Calu3 (cell line): ENCODE measurements around the gene NEUROD2. TPM values are rescaled to one million over a fixed set of nuclear protein-coding genes. Genes with fewer than 3 reads are reported as not detected.

Experiments used
- BruUV-seq: library from RNA; stranded (reverse); fragments of 400-500 nt; replicated peaks from 2 replicates; lab custom pipeline; 2021; lab: Mats Ljungman, UMichigan
- CTCF ChIA-PET: fragments of 300-600 bp; sonication (Branson Sonifier 250); formaldehyde crosslinking; loops from one replicate; lab custom pipeline; 2022; ENCODE audit warnings: antibody characterized with exemption; lab: Charles Lee
- DNase-seq: peaks from one replicate; pipeline ENCODE4 v3.0.0; 2022
- H3K27ac Mint-ChIP-seq: one replicate; pipeline ENCODE4 v1.8.0; 2022; ENCODE audit warnings: mixed read lengths; ENCODE audit not compliant: unreplicated experiment
- H3K27me3 Mint-ChIP-seq: one replicate; pipeline ENCODE4 v1.8.0; 2022; ENCODE audit warnings: mixed read lengths; ENCODE audit not compliant: unreplicated experiment
- H3K36me3 Mint-ChIP-seq: one replicate; pipeline ENCODE4 v1.8.0; 2022; ENCODE audit warnings: mild to moderate bottlenecking, moderate library complexity, mixed read lengths; ENCODE audit not compliant: insufficient read depth, unreplicated experiment
- H3K4me1 Mint-ChIP-seq: one replicate; pipeline ENCODE4 v1.8.0; 2022; ENCODE audit warnings: mild to moderate bottlenecking, low read depth, mixed read lengths; ENCODE audit not compliant: unreplicated experiment
- H3K4me3 Mint-ChIP-seq: one replicate; pipeline ENCODE4 v1.8.0; 2022; ENCODE audit warnings: mild to moderate bottlenecking, low read depth, moderate library complexity, mixed read lengths; ENCODE audit not compliant: unreplicated experiment
- H3K9me3 Mint-ChIP-seq: one replicate; pipeline ENCODE4 v1.8.0; 2022; ENCODE audit warnings: low read depth, mixed read lengths; ENCODE audit not compliant: unreplicated experiment
- intact Hi-C: fragments of 100-400 bp; cut with micrococcal nuclease; formaldehyde crosslinking; loops from one replicate; pipeline ENCODE4 v1.10.0; 2022; ENCODE audit not compliant: unreplicated experiment
- total RNA-seq: library from RNA; stranded (reverse); gene quantifications from 2 replicates; pipeline ENCODE4 v1.2.3, GENCODE V29; 2022
- TF ChIP-seq, protein P1 (sequence below): fragments of 200-600 bp; IDR thresholded peaks from one replicate; pipeline ENCODE4 v1.8.0; 2022; ENCODE audit warnings: antibody characterized with exemption; ENCODE audit not compliant: unreplicated experiment

NEUROD2 gene
- total RNA-seq, 1 experiment from 2014 or later, result not detected

DNA sequence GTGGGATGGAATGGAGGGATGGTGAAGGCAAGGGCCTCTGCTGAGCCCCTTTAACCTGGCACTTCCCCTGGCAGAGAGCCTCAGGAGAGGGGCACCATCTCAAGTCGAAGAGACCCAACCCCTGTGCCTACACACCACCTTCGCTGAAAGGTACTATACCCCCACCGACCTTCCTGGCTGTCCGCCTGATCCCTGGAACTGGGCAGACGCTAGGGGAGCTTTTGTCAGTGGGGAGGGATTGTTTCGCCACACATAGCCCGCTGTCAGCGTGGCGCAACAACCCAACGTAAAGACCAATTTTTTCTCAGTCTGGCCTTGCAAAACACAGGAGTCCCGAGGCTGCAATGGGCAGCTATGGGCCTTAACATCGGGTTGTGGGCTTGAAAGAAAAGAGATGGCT, 22.2 kb upstream of the NEUROD2 start:
- peaks cover 36% of the 10 kb centered on the region for H3K4me1 Mint-ChIP-seq
- intact Hi-C loops, result loop anchor here (5.0 to 10.0 kb wide), 4 partner anchors 485 to 865 kb away; partner anchors contain the start of gene CDC6
- peaks cover 74% of the 10 kb centered on the region for H3K27me3 Mint-ChIP-seq
- H3K36me3 Mint-ChIP-seq, result peaks cover 17% of the 10 kb centered on the region
- CTCF ChIA-PET, result interaction anchor here (1.1 to 161.2 kb wide), 14 partner anchors 9 to 337 kb away, joined by 3 to 42089 read pairs (median 49); partner anchors contain the start of genes ERBB2, GRB7, GSDMA and GSDMB
- DNase-seq, result peak; percentile 81
- no peak overlapping the region for H3K27ac Mint-ChIP-seq
- TF ChIP-seq, protein P1, sequence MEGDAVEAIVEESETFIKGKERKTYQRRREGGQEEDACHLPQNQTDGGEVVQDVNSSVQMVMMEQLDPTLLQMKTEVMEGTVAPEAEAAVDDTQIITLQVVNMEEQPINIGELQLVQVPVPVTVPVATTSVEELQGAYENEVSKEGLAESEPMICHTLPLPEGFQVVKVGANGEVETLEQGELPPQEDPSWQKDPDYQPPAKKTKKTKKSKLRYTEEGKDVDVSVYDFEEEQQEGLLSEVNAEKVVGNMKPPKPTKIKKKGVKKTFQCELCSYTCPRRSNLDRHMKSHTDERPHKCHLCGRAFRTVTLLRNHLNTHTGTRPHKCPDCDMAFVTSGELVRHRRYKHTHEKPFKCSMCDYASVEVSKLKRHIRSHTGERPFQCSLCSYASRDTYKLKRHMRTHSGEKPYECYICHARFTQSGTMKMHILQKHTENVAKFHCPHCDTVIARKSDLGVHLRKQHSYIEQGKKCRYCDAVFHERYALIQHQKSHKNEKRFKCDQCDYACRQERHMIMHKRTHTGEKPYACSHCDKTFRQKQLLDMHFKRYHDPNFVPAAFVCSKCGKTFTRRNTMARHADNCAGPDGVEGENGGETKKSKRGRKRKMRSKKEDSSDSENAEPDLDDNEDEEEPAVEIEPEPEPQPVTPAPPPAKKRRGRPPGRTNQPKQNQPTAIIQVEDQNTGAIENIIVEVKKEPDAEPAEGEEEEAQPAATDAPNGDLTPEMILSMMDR, result no peak
- H3K4me3 Mint-ChIP-seq, result no peak overlapping the region
- BruUV-seq, result no TSS peak
- no peaks in the 10 kb centered on the region for H3K9me3 Mint-ChIP-seq

DNA sequence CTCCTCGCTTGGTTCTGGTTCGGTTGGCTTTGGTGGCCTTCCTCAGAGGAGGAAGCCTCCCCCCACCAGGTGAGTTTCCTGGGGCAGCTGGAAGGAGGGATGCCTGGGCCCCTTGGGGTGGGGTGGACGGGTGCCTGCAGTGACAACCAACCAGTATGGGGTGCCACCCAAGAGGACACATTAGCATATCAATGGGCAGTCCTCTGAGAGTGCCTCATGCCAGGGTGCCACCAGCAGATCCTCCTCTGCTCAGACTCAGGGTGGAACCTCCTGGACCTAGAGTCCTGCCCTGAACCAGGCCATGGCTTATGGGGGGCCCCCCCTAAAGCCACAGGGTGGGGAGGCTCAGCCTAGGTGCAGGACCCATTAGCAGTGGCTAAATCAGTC, 21.8 kb upstream of the NEUROD2 start:
- intact Hi-C loops, result no loop called here
- DNase-seq, result peak; percentile 82
- H3K9me3 Mint-ChIP-seq, result no peaks in the 10 kb centered on the region
- peaks cover 79% of the 10 kb centered on the region for H3K27me3 Mint-ChIP-seq
- CTCF ChIA-PET, result interaction anchor here (0.6 to 161.2 kb wide), 20 partner anchors 9 to 920 kb away, joined by 3 to 42089 read pairs (median 15); partner anchors contain the start of genes ERBB2, GRB7, GSDMA and GSDMB
- no peak overlapping the region for H3K4me3 Mint-ChIP-seq
- BruUV-seq, result no TSS peak
- peaks cover 17% of the 10 kb centered on the region for H3K36me3 Mint-ChIP-seq
- TF ChIP-seq, protein P1, result no peak
- H3K4me1 Mint-ChIP-seq, result peaks cover 36% of the 10 kb centered on the region
- H3K27ac Mint-ChIP-seq, result no peak overlapping the region

DNA sequence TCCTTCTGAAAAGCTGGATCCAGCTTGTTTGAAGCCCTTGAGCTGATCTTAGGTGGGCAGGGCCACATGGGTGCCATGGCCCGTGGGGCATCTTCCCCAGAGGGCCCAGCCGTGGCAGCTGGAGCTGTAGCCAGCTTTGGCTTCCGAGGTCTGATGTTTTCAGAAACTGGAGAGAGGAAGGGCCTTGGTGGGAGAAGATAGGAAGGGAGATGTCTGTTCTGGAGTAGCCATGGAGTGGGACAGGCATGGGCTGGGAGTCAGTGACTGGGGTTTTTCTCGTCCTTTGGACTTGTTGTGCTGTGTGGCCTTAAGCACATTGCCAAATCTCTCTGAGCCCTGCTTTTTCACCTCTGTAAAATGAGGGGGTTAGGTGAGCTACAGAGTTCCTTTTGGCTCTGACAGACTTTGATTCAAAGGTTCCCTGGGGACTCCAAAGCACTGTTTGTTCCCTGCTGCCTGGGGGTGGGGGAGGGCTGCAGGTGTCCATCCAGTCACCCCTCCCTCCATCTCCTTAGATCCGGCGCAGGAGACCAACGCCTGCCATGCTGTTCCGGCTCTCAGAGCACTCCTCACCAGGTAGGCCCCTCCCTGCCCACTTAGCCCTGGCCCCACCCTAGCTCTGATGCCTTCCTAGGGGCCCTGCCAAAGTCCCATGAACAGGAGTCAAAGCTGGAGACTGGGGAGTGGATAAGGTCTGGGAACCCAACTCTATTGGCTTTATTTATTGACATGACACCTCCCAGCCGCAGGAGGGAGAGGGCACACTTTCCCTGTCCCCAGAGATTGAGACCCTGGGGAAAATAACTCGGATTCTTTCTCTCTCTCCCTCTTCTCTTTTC, 21.2 kb upstream of the NEUROD2 start:
- Mint-ChIP-seq H3K27ac (no peak overlapping the region), H3K36me3 (peaks cover 17% of the 10 kb centered on the region), H3K4me1 (peaks cover 36% of the 10 kb centered on the region), H3K9me3 (no peaks in the 10 kb centered on the region), H3K4me3 (no peak overlapping the region), H3K27me3 (peaks cover 85% of the 10 kb centered on the region)
- CTCF ChIA-PET, result interaction anchor here (0.5 to 161.2 kb wide), 29 partner anchors 8 to 930 kb away, joined by 3 to 42089 read pairs (median 6); partner anchors contain the start of genes ERBB2, GRB7, GSDMA and GSDMB
- DNase-seq, result peak; percentile 83
- no TSS peak for BruUV-seq
- TF ChIP-seq, protein P1, result no peak
- intact Hi-C loops, result no loop called here

DNA sequence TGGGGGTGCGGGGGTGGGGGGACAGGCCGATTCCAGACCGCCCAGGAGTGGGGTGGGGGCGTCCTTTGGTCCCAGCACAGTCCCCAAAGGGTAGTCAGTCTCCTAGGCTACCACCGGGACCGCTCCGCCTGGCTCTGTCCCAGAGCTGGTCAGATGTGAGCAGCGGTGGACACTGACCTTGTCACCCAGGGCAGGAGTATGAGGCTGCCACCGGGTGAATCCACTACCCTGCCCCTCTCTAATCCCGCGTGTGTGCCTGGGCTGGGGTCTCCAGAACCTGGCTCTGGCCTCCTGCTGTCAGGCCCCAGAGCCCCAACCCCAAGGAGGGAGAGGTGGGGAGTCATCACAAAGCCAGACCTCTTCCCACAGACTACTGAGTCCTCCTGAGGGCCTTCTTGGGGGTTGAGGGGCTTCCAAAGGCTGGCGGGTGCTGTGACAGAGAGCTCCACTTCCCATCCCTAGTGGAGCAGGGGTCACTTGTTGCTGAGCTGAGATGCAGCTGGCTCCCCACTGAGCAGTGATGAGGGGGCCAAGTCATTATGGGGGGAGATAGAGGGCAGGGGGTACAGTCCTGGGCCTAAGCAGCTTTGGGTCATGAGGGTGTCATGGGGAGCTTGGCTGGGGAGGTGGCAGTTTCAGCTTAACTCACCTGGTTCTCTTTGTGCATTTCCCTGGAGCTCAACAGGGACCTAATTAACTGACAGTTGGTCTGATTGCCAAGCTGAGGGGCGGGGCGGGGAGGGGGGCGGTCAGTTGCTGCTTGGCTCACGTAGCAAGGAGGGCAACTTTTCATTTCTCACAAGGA, 20.2 kb upstream of the NEUROD2 start:
- Mint-ChIP-seq H3K4me3 (peak overlapping the region; percentile 2), H3K27ac (no peak overlapping the region), H3K4me1 (peaks cover 41% of the 10 kb centered on the region), H3K9me3 (no peaks in the 10 kb centered on the region), H3K27me3 (peaks cover 85% of the 10 kb centered on the region), H3K36me3 (peaks cover 23% of the 10 kb centered on the region)
- intact Hi-C loops, result no loop called here
- CTCF ChIA-PET, result interaction anchor here (0.6 to 161.2 kb wide), 35 partner anchors 7 to 1267 kb away, joined by 3 to 42089 read pairs (median 5); partner anchors contain the start of genes ERBB2, GRB7, GSDMA and GSDMB
- no TSS peak for BruUV-seq
- peak; percentile 82 for DNase-seq
- TF ChIP-seq, protein P1, result no peak
